Activated T-helper 2 cell treated with anti-CD3 and anti-CD28 coated beads, Interferon-gamma antibody, Interleukin-2, Interleukin-4, amounts not matched to agents 10 μg/mL and 5 μg/mL and 100 μg/mL, durations not matched to agents 14 hours and 24 hours and 36 hours (primary cell): ENCODE results near the gene ABR. TPM values are rescaled to one million over a fixed set of nuclear protein-coding genes. Genes with fewer than 3 reads are reported as not detected.
A peak's percentile ranks its signal among the peaks of the same experiment; 100 is the strongest.

Experiments
- DNase-seq: peaks from one replicate; pipeline ENCODE4 v3.0.0; 2021; ENCODE audit warnings: low spot score
- H3K27ac Mint-ChIP-seq: one replicate; pipeline ENCODE4 v1.8.0; 2021; ENCODE audit warnings: mixed read lengths
- H3K27me3 Mint-ChIP-seq: one replicate; pipeline ENCODE4 v1.8.0; 2021; ENCODE audit warnings: low read depth, mixed read lengths
- H3K36me3 Mint-ChIP-seq: one replicate; pipeline ENCODE4 v1.8.0; 2021; ENCODE audit warnings: low read depth, mixed read lengths
- H3K4me1 Mint-ChIP-seq: one replicate; pipeline ENCODE4 v1.8.0; 2021; ENCODE audit warnings: low read depth, mixed read lengths
- H3K4me3 Mint-ChIP-seq: one replicate; pipeline ENCODE4 v1.8.0; 2021; ENCODE audit warnings: low read depth, mild to moderate bottlenecking, moderate library complexity, mixed read lengths
- H3K9me3 Mint-ChIP-seq: one replicate; pipeline ENCODE4 v1.8.0; 2021; ENCODE audit warnings: mixed read lengths
- intact Hi-C: fragments of 100-400 bp; cut with micrococcal nuclease; formaldehyde crosslinking; loops from one replicate; pipeline ENCODE4 v1.15.1; 2023
- total RNA-seq: library from RNA; stranded (reverse); gene quantifications from 2 replicates; pipeline ENCODE4 v1.2.3, GENCODE V29; 2022

Gene ABR
- total RNA-seq, 1 donor from 2014 or later: 69.3 TPM

DNA sequence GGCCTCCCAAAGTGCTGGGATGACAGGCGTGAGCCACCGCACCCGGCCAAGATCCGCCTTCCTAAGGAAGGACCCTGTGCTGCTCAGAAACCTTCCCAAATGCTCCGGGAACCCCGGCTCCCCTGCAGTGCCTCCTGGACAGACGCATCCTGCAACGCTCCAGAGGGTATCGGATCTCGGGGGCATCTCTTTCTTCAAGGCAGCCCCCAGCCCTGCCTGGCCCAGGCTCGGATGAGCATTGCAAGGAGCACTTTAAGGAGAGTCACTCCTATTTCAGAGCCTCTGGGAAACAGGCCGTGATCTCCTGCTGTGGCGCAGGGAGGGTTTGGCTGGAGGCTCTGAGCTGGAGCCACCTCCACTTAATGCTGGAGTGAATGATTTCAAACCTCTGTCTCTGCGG lies 17.2 kb upstream of the ABR start:
- Mint-ChIP-seq H3K4me3 (no peak overlapping the region), H3K36me3 (no peaks in the 10 kb centered on the region), H3K9me3 (no peaks in the 10 kb centered on the region), H3K27me3 (peaks cover 1% of the 10 kb centered on the region), H3K27ac (no peak overlapping the region), H3K4me1 (peaks cover 43% of the 10 kb centered on the region)
- intact Hi-C loops: no loop called here
- DNase-seq: no peak

DNA sequence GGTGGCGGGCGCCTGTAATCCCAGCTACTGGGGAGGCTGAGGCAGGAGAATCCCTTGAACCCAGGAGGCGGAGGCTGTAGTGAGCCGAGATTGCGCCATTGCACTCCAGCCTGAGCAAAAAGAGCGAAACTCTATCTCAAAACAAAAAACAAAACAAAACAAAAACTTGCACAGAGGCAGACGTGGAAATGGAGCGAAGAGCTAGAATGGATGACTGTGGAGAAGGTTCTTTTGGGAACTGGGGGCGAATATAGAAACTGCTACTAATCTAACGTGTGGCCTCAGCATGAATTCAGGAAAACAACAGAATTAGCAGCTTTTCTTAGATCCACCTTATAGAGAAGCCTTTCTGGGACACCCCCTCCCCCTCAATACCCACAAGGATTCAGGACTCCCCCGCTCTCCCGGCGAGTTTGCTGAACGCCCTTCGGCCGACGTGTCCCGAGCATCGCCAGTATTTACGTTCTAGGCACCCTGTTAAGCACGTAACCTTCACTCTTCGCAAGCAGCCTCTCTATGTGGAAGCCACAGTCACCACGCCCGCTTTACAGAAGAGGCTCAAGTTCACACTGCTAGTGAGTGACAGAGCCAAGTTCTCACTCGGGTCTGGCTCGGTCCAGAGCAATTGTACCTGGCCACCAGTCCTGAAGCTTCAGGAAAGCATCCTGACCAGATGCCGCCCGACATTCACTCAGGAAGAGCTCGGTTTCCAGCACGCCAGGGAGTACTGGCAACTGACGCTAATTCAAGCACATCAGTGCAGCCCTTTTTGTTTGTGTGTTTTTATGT lies 13.3 kb upstream of the ABR start:
- no peak for DNase-seq
- H3K4me3 Mint-ChIP-seq: no peak overlapping the region
- no peaks in the 10 kb centered on the region for H3K36me3 Mint-ChIP-seq
- peaks cover 2% of the 10 kb centered on the region for H3K27me3 Mint-ChIP-seq
- H3K9me3 Mint-ChIP-seq: no peaks in the 10 kb centered on the region
- peaks cover 18% of the 10 kb centered on the region for H3K4me1 Mint-ChIP-seq
- intact Hi-C loops: no loop called here
- no peak overlapping the region for H3K27ac Mint-ChIP-seq

GRCh38 chr17:1190751-1191331 lies 11.1 kb upstream of the ABR start:
- Mint-ChIP-seq H3K36me3 (no peaks in the 10 kb centered on the region), H3K4me3 (no peak overlapping the region)

DNA sequence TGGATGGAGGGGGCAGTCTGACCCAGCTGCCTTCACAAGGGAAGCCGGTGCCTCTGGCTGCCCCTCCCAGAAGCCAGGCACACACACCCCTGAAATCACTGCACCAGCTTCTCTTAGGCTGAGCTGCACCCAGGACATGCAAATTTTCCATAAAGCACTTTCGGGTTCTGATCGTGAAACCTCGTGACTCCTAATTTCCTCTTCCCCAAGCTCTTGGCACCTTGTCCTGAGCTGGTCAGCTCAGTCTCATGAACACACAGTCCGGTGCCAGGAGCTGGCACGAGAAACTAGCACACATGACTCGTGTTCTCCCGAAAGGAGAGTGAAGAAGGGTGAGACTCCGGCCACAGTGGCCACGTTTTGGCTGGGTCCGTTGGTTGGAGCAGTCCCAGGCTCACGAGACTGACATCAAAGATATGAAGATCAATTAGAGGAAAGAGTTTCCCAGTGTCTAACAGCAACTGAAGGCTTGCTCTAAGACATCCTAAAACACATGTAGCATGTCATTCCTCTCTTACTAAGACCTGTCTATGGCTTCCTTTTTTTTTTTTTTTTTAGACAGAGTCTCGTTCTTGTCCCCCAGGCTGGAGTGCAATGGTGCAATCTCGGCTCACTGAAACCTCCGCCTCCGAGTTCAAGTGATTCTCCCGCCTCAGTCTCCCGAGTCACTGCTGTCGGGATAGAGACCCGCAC lies 9.2 kb upstream of the ABR start:
- intact Hi-C loops: no loop called here
- H3K4me1 Mint-ChIP-seq: peaks cover 8% of the 10 kb centered on the region
- no peak overlapping the region for H3K4me3 Mint-ChIP-seq
- no peaks in the 10 kb centered on the region for H3K36me3 Mint-ChIP-seq
- H3K27ac Mint-ChIP-seq: no peak overlapping the region
- no peak for DNase-seq
- peaks cover 5% of the 10 kb centered on the region for H3K27me3 Mint-ChIP-seq
- no peaks in the 10 kb centered on the region for H3K9me3 Mint-ChIP-seq

More at GRCh38 chr17:1190751-1191331, 11.1 kb upstream of the ABR start:
- H3K9me3 Mint-ChIP-seq: no peaks in the 10 kb centered on the region
- H3K27me3 Mint-ChIP-seq: peaks cover 5% of the 10 kb centered on the region
- DNase-seq: no peak
- H3K4me1 Mint-ChIP-seq: peaks cover 8% of the 10 kb centered on the region
- intact Hi-C loops: no loop called here
- no peak overlapping the region for H3K27ac Mint-ChIP-seq

DNA sequence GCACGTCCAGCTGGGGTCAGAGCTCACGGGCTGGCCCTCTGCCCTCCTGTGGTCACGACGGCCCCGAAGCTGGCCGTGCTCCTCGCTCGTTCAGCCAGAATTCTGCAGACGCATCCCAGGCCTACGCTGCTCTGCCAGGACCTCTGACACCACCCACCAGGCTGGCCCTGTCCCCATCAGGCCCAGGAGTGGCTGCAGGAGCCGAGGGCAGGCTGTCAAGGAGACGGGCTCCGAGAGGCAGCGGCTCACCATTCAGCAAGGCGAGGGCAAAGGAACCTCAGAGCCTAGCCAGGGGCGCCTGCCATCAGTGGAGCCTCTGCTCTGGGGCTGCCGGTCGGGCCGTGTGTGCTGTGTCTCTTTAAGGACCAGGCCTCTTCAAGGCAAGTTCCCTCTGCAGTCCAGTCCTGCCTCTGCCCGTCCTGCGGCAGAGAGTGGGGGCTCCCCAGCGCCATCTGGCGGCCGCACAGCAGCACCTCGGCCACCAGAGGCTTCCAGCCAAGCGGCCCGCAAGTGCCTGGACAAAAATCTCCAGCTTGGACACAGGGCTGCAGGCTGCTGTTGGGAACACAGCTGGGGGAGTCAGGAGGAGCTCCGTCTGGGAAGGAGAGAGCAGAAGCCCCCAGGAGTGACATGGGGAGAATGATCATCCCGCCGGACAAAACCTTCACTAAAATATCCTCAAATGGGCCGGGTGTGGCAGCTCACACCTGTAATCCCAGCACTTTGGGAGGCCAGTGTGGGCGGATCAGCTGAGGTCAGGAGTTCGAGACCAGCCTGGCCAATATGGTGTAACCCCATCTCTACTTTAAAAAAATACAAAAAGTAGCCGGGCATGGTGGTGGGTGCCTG lies 7.4 kb upstream of the ABR start:
- peak; percentile 66 for DNase-seq
- H3K4me1 Mint-ChIP-seq: peaks cover 9% of the 10 kb centered on the region
- no peak overlapping the region for H3K4me3 Mint-ChIP-seq
- peaks cover 5% of the 10 kb centered on the region for H3K27me3 Mint-ChIP-seq
- no peak overlapping the region for H3K27ac Mint-ChIP-seq
- H3K9me3 Mint-ChIP-seq: no peaks in the 10 kb centered on the region
- intact Hi-C loops: loop anchor here (1.0 kb wide), 1 partner anchor 64 kb away; no protein-coding TSS in a partner anchor
- no peaks in the 10 kb centered on the region for H3K36me3 Mint-ChIP-seq

- Mint-ChIP-seq H3K27me3 (peaks cover 5% of the 10 kb centered on the region), H3K4me3 (no peak overlapping the region), H3K27ac (no peak overlapping the region), H3K4me1 (peaks cover 9% of the 10 kb centered on the region), H3K36me3 (no peaks in the 10 kb centered on the region), H3K9me3 (no peaks in the 10 kb centered on the region)
- no peak for DNase-seq
- intact Hi-C loops: no loop called here
These were observed 6.5 kb upstream of the ABR start for GRCh38 chr17:1186214-1186820.

GRCh38 chr17:1183171-1183873 lies 3.5 kb upstream of the ABR start:
- H3K27me3 Mint-ChIP-seq: peaks cover 14% of the 10 kb centered on the region
- H3K4me3 Mint-ChIP-seq: no peak overlapping the region
- H3K9me3 Mint-ChIP-seq: no peaks in the 10 kb centered on the region
- no peak overlapping the region for H3K27ac Mint-ChIP-seq
- no peak for DNase-seq
- H3K36me3 Mint-ChIP-seq: no peaks in the 10 kb centered on the region
- H3K4me1 Mint-ChIP-seq: peaks cover 9% of the 10 kb centered on the region
- intact Hi-C loops: no loop called here

GRCh38 chr17:1182811-1183170 lies 3.0 kb upstream of the ABR start:
- no peak overlapping the region for H3K4me3 Mint-ChIP-seq
- peaks cover 9% of the 10 kb centered on the region for H3K4me1 Mint-ChIP-seq
- H3K36me3 Mint-ChIP-seq: no peaks in the 10 kb centered on the region

DNA sequence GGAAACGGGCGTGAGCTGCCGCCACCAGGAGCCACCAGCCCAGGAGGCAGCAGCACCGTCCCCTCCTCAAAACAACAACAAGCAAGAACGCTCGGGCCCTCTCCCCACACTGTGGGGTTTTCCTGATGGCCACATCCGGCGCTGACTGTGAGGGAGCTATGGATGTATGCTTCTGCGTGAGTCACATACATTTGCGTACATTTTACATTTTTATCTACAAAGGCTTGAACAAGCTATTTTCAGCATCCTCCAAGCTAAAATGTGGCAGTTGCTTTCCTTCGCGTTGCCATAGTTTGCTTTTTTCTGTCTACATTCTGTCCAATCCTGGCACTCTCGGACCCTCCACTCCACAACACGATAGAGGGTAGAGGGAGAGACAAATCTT lies 2.0 kb upstream of the ABR start:
- Mint-ChIP-seq H3K9me3 (no peaks in the 10 kb centered on the region), H3K4me3 (peak overlapping the region; percentile 45), H3K4me1 (peaks cover 7% of the 10 kb centered on the region), H3K36me3 (no peaks in the 10 kb centered on the region), H3K27me3 (peaks cover 19% of the 10 kb centered on the region), H3K27ac (no peak overlapping the region)
- DNase-seq: no peak
- intact Hi-C loops: no loop called here

More at GRCh38 chr17:1182811-1183170, 3.0 kb upstream of the ABR start:
- intact Hi-C loops: no loop called here
- Mint-ChIP-seq H3K27ac (no peak overlapping the region), H3K9me3 (no peaks in the 10 kb centered on the region), H3K27me3 (peaks cover 16% of the 10 kb centered on the region)
- DNase-seq: no peak

DNA sequence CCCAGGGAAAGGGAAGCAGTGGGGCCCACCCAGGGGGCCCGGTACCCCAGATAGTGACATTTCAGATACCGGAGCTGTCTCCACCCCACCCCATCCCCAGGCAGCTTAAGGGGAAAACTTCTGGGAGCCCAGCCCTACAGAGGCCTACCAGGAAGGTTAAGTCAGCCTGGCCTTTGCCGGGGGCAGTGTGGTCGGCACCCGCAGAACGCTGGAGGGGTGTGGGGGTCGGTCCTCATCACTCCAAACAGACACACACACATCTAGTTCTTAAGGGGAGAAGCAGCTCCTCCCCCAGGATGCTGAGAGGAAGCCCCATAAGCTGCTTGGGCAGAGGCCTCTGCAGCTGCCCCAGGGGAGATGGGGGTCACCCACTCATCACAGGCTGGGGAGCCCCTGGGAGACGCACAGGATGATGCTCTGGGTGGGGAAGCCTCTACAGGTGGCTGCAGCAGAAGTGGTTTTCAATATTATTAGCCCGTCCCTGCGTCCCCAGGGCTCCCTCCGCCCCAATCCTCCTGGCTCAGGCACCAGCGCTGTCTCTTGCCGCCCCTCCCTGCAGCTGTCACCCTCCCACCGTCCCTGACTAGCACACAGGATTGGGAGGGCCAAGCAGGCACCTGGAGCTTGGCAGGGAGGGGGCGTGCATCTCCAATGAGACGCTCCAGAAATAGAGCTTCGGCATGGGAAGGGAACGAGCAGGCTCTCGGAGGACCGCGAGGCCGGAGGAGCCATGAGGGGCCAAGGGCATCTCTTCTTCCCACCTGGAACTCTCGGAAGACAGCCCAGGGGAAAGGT lies 1.4 kb upstream of the ABR start:
- no peaks in the 10 kb centered on the region for H3K9me3 Mint-ChIP-seq
- DNase-seq: no peak
- no peak overlapping the region for H3K27ac Mint-ChIP-seq
- H3K36me3 Mint-ChIP-seq: no peaks in the 10 kb centered on the region
- peaks cover 19% of the 10 kb centered on the region for H3K27me3 Mint-ChIP-seq
- peaks cover 4% of the 10 kb centered on the region for H3K4me1 Mint-ChIP-seq
- intact Hi-C loops: no loop called here
- no peak overlapping the region for H3K4me3 Mint-ChIP-seq

DNA sequence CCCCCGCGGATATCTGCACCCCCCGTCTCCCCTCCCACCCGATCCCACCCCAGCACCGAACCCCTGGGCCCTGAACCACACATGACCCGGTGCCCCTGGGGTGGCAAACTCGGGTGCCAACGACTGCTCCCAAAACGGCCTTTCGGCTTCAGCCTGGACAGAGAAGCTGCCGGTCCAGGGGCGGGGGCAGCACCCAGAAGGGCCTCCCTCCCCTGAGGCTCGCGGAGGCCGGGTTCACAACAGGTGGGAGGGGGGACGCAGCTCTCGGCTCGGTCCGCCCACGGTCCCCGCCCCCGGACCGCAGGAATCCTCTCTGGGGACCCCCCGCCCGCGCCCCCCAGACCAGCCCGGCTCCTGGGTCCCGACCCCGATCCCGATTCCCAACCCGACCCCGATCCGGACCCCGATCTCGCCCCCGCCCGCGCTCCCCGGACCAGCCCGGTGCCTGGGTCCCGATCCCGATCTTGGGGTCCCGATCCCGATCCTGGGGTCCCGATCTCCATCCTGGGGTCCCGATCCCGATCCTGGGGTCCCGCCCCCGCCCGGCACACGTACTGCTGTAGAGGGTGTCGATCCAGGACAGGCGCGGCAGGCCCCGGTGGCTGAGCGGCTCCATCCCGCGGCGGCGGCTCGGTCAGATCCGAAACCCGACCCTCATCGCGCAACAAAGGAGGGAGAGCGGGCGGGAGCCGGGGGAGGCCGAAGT lies 516 bp downstream of the ABR start:
- Mint-ChIP-seq H3K4me3 (peak overlapping the region; percentile 68), H3K4me1 (peaks cover 4% of the 10 kb centered on the region), H3K27ac (no peak overlapping the region), H3K9me3 (no peaks in the 10 kb centered on the region), H3K36me3 (no peaks in the 10 kb centered on the region), H3K27me3 (peaks cover 19% of the 10 kb centered on the region)
- no peak for DNase-seq
- intact Hi-C loops: no loop called here
